ENCODE measurements around the gene CCDC88B. TPM values are rescaled to one million over a fixed set of nuclear protein-coding genes. Genes with fewer than 3 reads are reported as not detected.

Gene CCDC88B
- total RNA-seq, 1 experiment from 2014 or later: 11.2 TPM

DNA sequence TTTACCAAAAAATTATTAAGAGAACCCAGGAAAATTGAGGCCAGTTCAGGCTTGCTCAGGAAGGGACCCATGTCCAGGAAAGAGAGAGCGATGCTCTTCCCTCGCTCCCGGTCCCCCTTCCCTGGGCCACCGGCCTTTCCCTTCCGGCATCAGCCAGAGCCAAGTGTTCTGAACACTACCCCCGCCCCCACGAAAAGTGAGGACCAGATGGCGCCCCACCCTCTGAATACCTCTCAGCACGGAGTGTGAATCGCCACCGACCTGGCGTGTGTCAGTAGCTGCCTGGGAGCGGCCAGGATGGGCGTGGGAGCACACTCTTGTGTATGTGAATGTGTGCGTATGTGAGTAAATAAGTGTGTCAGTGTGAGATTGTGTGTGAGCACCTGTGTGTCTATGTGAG lies 39.2 kb downstream of the CCDC88B start:
- no peaks in the 10 kb centered on the region for H4K20me1 ChIP-seq (ENCODE audit: control insufficient read depth, insufficient read depth, insufficient read length)
- no peak overlapping the region for H2BK15ac ChIP-seq (ENCODE audit: low read depth, low read length)
- H2AFZ ChIP-seq (ENCODE audit: low read length): no peak overlapping the region
- H2BK12ac ChIP-seq (ENCODE audit: insufficient read length, low read depth, low read length): no peak overlapping the region
- H2BK120ac ChIP-seq (ENCODE audit: low read depth, low read length, poor library complexity, severe bottlenecking): no peak overlapping the region
- H3K79me2 ChIP-seq (ENCODE audit: insufficient read depth, low read length): no peaks in the 10 kb centered on the region
- DNase-seq: no peak
- no peak overlapping the region for H3K4ac ChIP-seq (ENCODE audit: low read depth, low read length)
- no peak overlapping the region for H2BK5ac ChIP-seq (ENCODE audit: insufficient read length, low read length)
- H3K23me2 ChIP-seq (ENCODE audit: insufficient read length, low read depth, low read length, poor library complexity, severe bottlenecking): no peaks in the 10 kb centered on the region
- no peak overlapping the region for H4K91ac ChIP-seq (ENCODE audit: insufficient read length, low read depth, low read length)
- H3K36me3 Mint-ChIP-seq (ENCODE audit: insufficient read depth in 1 of 3, low read depth in 3 of 3): no peaks in the 10 kb centered on the region
- H3K9me3 Mint-ChIP-seq: no peaks in the 10 kb centered on the region
- H3K14ac ChIP-seq (ENCODE audit: insufficient read depth, low read length): no peak overlapping the region
- no peak overlapping the region for H4K5ac ChIP-seq (ENCODE audit: insufficient read length, low read depth, low read length)
- no peaks in the 10 kb centered on the region for H3K9me3 ChIP-seq (ENCODE audit: control insufficient read depth, low read depth, low read length)
- no peaks in the 10 kb centered on the region for H3K4me1 ChIP-seq (ENCODE audit: insufficient read depth, low read length)
- no peak overlapping the region for H3K27ac Mint-ChIP-seq
- no peak overlapping the region for H3K23ac ChIP-seq (ENCODE audit: insufficient read length, low read depth, low read length)
- H3K79me1 ChIP-seq (ENCODE audit: insufficient read depth, low read depth, low read length, poor library complexity, severe bottlenecking): no peaks in the 10 kb centered on the region
- H3K27me3 ChIP-seq (ENCODE audit: insufficient read depth, low read length): no peaks in the 10 kb centered on the region
- no peak overlapping the region for H4K8ac ChIP-seq (replicated peaks; ENCODE audit: insufficient read length, low read depth, low read length)
- no peaks in the 10 kb centered on the region for H3K4me1 Mint-ChIP-seq
- no peak overlapping the region for H2AK5ac ChIP-seq (ENCODE audit: insufficient read length, low read length)
- no peak overlapping the region for H3K4me3 Mint-ChIP-seq
- H3K27me3 Mint-ChIP-seq (ENCODE audit: low read depth): peaks cover 6% of the 10 kb centered on the region
- H3K4me2 ChIP-seq (ENCODE audit: insufficient read depth, insufficient read length, low read length): no peak overlapping the region
- no peak overlapping the region for H3K18ac ChIP-seq (ENCODE audit: insufficient read length, low read depth, low read length)
- H3K56ac ChIP-seq (ENCODE audit: insufficient read length, low read depth, low read length): no peak overlapping the region
- TF ChIP-seq, protein P1, sequence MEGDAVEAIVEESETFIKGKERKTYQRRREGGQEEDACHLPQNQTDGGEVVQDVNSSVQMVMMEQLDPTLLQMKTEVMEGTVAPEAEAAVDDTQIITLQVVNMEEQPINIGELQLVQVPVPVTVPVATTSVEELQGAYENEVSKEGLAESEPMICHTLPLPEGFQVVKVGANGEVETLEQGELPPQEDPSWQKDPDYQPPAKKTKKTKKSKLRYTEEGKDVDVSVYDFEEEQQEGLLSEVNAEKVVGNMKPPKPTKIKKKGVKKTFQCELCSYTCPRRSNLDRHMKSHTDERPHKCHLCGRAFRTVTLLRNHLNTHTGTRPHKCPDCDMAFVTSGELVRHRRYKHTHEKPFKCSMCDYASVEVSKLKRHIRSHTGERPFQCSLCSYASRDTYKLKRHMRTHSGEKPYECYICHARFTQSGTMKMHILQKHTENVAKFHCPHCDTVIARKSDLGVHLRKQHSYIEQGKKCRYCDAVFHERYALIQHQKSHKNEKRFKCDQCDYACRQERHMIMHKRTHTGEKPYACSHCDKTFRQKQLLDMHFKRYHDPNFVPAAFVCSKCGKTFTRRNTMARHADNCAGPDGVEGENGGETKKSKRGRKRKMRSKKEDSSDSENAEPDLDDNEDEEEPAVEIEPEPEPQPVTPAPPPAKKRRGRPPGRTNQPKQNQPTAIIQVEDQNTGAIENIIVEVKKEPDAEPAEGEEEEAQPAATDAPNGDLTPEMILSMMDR (conservative IDR thresholded peaks at IDR 0.05): no peak
- H2BK20ac ChIP-seq (ENCODE audit: low read depth, low read length, poor library complexity, severe bottlenecking): no peak overlapping the region
- 100% methylated on average over 1 of the region's 15 CpGs for WGBS (ENCODE audit: extremely low coverage, insufficient read length, low lambda C conversion rate)
- no peak overlapping the region for H3K9ac ChIP-seq (ENCODE audit: extremely low read depth, insufficient read length, low read length)
- H3T11ph ChIP-seq (ENCODE audit: low read length): no peak overlapping the region
- H3K27ac ChIP-seq (ENCODE audit: insufficient read length, low read depth, low read length): no peak overlapping the region

All from H9 (cell line).